Endothelial cell of umbilical vein (primary cell): ENCODE data around the gene TRPV6.

ENCODE experiments used
- CTCF ChIP-seq, 2 donors: IDR thresholded peaks; 1 replicate in 1 of 2; 2 replicates in 1 of 2; pipeline ENCODE4 v1.5.1; 2011; ENCODE audit warnings: low read length in 2 of 2, mild to moderate bottlenecking in 2 of 2, moderate library complexity in 2 of 2, control low read depth in 1 of 2, inconsistent platforms in 1 of 2, low read depth in 1 of 2; ENCODE audit not compliant: insufficient read depth in 1 of 2; ENCODE audit errors: extremely low read depth in 1 of 2
- EZH2 ChIP-seq: IDR thresholded peaks from 2 replicates; pipeline ENCODE4 v1.6.1; 2012; ENCODE audit warnings: borderline replicate concordance, low read depth, mild to moderate bottlenecking, moderate library complexity, low read length, inconsistent platforms; ENCODE audit not compliant: severe bottlenecking
- FOS ChIP-seq: IDR thresholded peaks from 2 replicates; pipeline ENCODE4 v1.6.1; 2011; ENCODE audit warnings: mild to moderate bottlenecking, low read length, moderate library complexity, borderline replicate concordance; ENCODE audit not compliant: insufficient read depth
- GATA2 ChIP-seq: IDR thresholded peaks from 2 replicates; pipeline ENCODE4 v1.7.0; 2011; ENCODE audit warnings: low read depth, mild to moderate bottlenecking, moderate library complexity, mixed read lengths, low read length; ENCODE audit not compliant: insufficient read length, insufficient read depth
- MYC ChIP-seq: IDR thresholded peaks from one replicate; pipeline ENCODE4 v1.6.1; 2011; ENCODE audit warnings: mild to moderate bottlenecking, low read depth, low read length
- POLR2A ChIP-seq: IDR thresholded peaks from 2 replicates; pipeline ENCODE4 v1.6.1; 2012; ENCODE audit warnings: low read depth, mild to moderate bottlenecking, control low read depth, low read length
- POLR2AphosphoS5 ChIP-seq: IDR thresholded peaks from 2 replicates; pipeline ENCODE4 v1.6.1; 2012; ENCODE audit warnings: low read depth, mild to moderate bottlenecking, control low read depth, low read length, moderate library complexity; ENCODE audit not compliant: insufficient read depth

DNA sequence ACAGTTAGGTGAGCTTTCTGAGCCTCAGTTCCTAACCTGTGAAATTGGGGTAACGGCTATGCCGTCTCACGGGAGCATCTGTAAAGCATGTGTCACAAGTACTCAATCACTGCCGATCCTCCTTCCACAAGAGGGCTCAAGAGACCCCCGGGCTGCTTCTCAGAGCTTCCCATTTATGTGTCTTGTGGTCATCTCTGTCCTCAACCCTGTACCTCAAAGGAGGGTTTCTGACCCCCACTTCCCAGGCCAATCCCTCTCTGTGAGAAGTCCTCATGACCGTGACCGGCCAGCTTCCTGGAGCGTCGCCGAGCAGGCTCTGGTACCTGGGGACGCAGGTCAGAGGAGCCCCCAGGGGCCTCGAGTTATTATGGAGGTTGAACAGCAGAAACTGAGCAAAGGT is 48.5 kb upstream of the TRPV6 start:
- TF ChIP-seq CTCF (IDR thresholded peaks at IDR 0.05; ENCODE audit: extremely low read depth in 1 of 2, insufficient read depth in 1 of 2, low read depth in 1 of 2, low read length in 2 of 2) (no peak), EZH2 (no peak), POLR2A (no peak), POLR2AphosphoS5 (no peak), FOS (no peak), GATA2 (no peak), MYC (no peak)
